Hepatocyte (in vitro differentiated cells): ENCODE results near the gene PDK2. TPM values are rescaled to one million over a fixed set of nuclear protein-coding genes. Genes with fewer than 3 reads are reported as not detected.
A peak's percentile ranks its signal among the peaks of the same experiment; 100 is the strongest.

Experiments used
- DNase-seq: peaks from one replicate; pipeline ENCODE4 v3.0.0-alpha.2; 2016; ENCODE audit warnings: low spot score
- H2AFZ ChIP-seq: fragments of 200-600 bp; sonication (generic); 2 replicates; pipeline ENCODE4 v1.6.0; 2016; ENCODE audit warnings: antibody characterized with exemption, mild to moderate bottlenecking
- H3K27ac ChIP-seq: fragments of 200-600 bp; sonication (generic); 2 replicates; pipeline ENCODE4 v1.5.1; 2016; ENCODE audit warnings: mild to moderate bottlenecking
- H3K27me3 ChIP-seq: fragments of 200-600 bp; sonication (generic); 2 replicates; pipeline ENCODE4 v1.6.1; 2016
- H3K36me3 ChIP-seq: fragments of 200-600 bp; sonication (generic); replicated peaks from 2 replicates; pipeline ENCODE4 v1.5.1; 2016; ENCODE audit warnings: low read depth; ENCODE audit not compliant: insufficient read depth
- H3K4me1 ChIP-seq: fragments of 200-600 bp; sonication (generic); 2 replicates; pipeline ENCODE4 v1.5.1; 2016; ENCODE audit warnings: mild to moderate bottlenecking, moderate library complexity; ENCODE audit not compliant: insufficient read depth
- H3K4me2 ChIP-seq: fragments of 200-600 bp; sonication (generic); 2 replicates; pipeline ENCODE4 v1.6.0; 2016
- H3K4me3 ChIP-seq: fragments of 200-600 bp; sonication (generic); 2 replicates; pipeline ENCODE4 v1.5.1; 2016; ENCODE audit warnings: mild to moderate bottlenecking
- H3K79me2 ChIP-seq: fragments of 200-600 bp; sonication (generic); 2 replicates; pipeline ENCODE4 v1.6.0; 2017; ENCODE audit warnings: mild to moderate bottlenecking
- H3K9me2 ChIP-seq: fragments of 200-600 bp; sonication (generic); replicated peaks from 2 replicates; pipeline ENCODE4 v1.6.0; 2017; ENCODE audit warnings: mild to moderate bottlenecking; ENCODE audit not compliant: insufficient read depth
- H3K9me3 ChIP-seq: fragments of 200-600 bp; sonication (generic); 2 replicates; pipeline ENCODE4 v1.5.1; 2016; ENCODE audit warnings: low read depth, mild to moderate bottlenecking
- H4K20me1 ChIP-seq: fragments of 200-600 bp; sonication (generic); 2 replicates; pipeline ENCODE4 v1.6.0; 2016; ENCODE audit warnings: mild to moderate bottlenecking; ENCODE audit not compliant: insufficient read depth, poor library complexity, severe bottlenecking
- EZH2 ChIP-seq: fragments of 200-600 bp; sonication (generic); IDR thresholded peaks from 2 replicates; pipeline ENCODE4 v1.6.1; 2016; ENCODE audit warnings: antibody characterized with exemption, mild to moderate bottlenecking, borderline replicate concordance
- EZH2phosphoT487 ChIP-seq: fragments of 200-600 bp; sonication (generic); IDR thresholded peaks from one replicate; pipeline ENCODE4 v1.6.1; 2018; ENCODE audit warnings: antibody characterized with exemption, mild to moderate bottlenecking, low read depth, moderate library complexity; ENCODE audit not compliant: unreplicated experiment, severe bottlenecking
- WGBS: methylation state at CpG from one replicate; pipeline ENCODE4 v1.1.6; 2016; ENCODE audit warnings: low lambda C conversion rate; ENCODE audit errors: missing lambda C conversion rate; 5-methylcytosine and 5-hydroxymethylcytosine counted together
- polyA plus RNA-seq: library from polyadenylated mRNA; unstranded; fragments of >200 nt; fragmentation: Nextera tagmentation; extraction: Ambion mirVana; gene quantifications from 2 replicates; pipeline ENCODE4 v1.2.1, GENCODE V29; 2016
- total RNA-seq: library from RNA; depleted of rRNA; stranded (reverse); fragments of >200 nt; gene quantifications from 2 replicates; pipeline ENCODE4 v1.2.3, GENCODE V29; 2014
- TF ChIP-seq, protein P1 (sequence below): fragments of 200-600 bp; sonication (generic); IDR thresholded peaks from 2 replicates; pipeline ENCODE4 v1.5.1; 2016; ENCODE audit warnings: antibody characterized with exemption, mild to moderate bottlenecking; ENCODE audit not compliant: poor library complexity

The PDK2 gene
- total and polyA plus RNA-seq, 2 experiments from 2014 or later, result 42.7 to 56.9 TPM

DNA sequence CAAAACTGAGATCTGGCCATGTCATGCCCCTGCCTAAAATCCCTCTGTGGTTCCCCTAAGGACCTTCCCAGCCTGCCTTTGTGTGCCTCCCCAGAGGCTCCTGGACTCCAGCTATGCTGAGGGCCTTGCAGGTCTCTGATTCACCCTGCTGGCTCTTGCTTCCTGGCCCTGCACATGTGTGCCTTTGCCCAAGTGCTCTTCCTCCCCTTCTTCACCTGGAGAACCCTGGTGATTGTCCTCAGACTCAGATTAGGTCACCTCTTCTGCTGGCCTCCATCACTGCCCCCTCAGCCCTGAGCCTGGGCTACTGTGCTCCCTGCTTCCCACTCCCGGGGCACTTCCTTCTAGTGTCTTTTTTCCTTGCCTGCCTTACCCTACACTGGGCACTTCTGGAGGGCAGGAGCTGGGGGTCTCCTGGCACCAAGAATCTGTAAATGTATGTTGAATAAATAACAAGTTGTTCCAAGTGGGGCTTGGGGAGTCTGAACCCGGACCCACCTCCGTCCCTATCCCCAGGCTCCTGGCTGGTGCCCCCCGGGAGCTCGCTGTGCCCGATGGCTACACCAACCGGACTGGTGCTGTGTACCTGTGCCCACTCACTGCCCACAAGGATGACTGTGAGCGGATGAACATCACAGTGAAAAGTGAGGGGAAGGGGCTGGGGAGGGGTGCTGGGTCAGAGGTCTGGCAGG, 31.4 kb upstream of the PDK2 start:
- 92% methylated on average over 8 of the region's 8 CpGs for WGBS
- no peak overlapping the region for H2AFZ ChIP-seq
- H3K27me3 ChIP-seq, result no peaks in the 10 kb centered on the region
- no peaks in the 10 kb centered on the region for H3K36me3 ChIP-seq
- H3K4me1 ChIP-seq, result peaks cover 41% of the 10 kb centered on the region
- no peaks in the 10 kb centered on the region for H3K9me2 ChIP-seq
- H3K27ac ChIP-seq, result peak overlapping the region; percentile 86
- H3K79me2 ChIP-seq, result peaks cover 19% of the 10 kb centered on the region
- H3K4me2 ChIP-seq, result no peak overlapping the region
- H4K20me1 ChIP-seq, result no peaks in the 10 kb centered on the region
- TF ChIP-seq EZH2phosphoT487 (no peak), EZH2 (no peak)
- TF ChIP-seq, protein P1, sequence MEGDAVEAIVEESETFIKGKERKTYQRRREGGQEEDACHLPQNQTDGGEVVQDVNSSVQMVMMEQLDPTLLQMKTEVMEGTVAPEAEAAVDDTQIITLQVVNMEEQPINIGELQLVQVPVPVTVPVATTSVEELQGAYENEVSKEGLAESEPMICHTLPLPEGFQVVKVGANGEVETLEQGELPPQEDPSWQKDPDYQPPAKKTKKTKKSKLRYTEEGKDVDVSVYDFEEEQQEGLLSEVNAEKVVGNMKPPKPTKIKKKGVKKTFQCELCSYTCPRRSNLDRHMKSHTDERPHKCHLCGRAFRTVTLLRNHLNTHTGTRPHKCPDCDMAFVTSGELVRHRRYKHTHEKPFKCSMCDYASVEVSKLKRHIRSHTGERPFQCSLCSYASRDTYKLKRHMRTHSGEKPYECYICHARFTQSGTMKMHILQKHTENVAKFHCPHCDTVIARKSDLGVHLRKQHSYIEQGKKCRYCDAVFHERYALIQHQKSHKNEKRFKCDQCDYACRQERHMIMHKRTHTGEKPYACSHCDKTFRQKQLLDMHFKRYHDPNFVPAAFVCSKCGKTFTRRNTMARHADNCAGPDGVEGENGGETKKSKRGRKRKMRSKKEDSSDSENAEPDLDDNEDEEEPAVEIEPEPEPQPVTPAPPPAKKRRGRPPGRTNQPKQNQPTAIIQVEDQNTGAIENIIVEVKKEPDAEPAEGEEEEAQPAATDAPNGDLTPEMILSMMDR, result no peak
- no peak overlapping the region for H3K4me3 ChIP-seq
- H3K9me3 ChIP-seq, result no peaks in the 10 kb centered on the region
- DNase-seq, result no peak

DNA sequence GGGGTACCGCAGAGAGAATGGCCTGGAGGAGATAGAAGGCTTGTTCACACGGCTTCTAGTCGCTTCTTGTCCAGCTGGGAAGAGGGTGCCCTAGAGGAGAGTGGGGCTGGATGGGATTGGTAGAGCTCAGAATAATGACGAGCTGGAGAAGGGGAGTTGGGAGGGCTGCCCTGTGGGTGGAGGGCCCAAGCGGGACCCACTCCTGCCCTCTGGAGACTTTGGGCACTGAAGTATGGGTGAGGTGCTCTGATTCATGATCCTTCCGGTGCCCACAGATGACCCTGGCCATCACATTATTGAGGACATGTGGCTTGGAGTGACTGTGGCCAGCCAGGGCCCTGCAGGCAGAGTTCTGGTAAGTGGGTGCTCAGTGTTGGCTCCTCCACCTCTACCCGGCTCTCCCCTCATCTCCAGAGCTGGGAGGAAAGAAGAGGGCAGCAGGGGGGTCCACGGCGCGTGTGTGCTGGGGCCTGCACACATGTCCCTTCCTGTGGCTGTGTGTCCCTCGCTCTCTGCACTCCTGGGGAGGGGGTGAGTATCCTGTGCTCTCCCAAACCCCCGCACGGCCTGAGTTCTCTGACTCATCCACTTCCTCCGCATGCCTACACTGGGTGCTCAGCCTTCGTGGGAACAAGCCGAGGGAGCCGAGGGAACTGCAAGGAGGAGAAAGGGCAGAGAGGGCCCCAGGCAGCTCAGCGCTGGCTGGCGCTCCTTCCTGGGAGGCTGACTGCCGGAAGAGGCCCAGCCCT, 30.7 kb upstream of the PDK2 start:
- H3K9me3 ChIP-seq, result no peaks in the 10 kb centered on the region
- H3K4me1 ChIP-seq, result peaks cover 34% of the 10 kb centered on the region
- DNase-seq, result peak; percentile 83
- peak overlapping the region; percentile 30 for H3K4me2 ChIP-seq
- peaks cover 15% of the 10 kb centered on the region for H3K79me2 ChIP-seq
- no peaks in the 10 kb centered on the region for H3K9me2 ChIP-seq
- no peak overlapping the region for H2AFZ ChIP-seq
- H4K20me1 ChIP-seq, result no peaks in the 10 kb centered on the region
- no peak for TF ChIP-seq EZH2
- TF ChIP-seq EZH2phosphoT487, result no peak
- TF ChIP-seq, protein P1, result no peak
- H3K27ac ChIP-seq, result peak overlapping the region; percentile 86
- WGBS, result 54% methylated on average over 15 of the region's 20 CpGs
- no peaks in the 10 kb centered on the region for H3K27me3 ChIP-seq
- no peaks in the 10 kb centered on the region for H3K36me3 ChIP-seq
- no peak overlapping the region for H3K4me3 ChIP-seq

DNA sequence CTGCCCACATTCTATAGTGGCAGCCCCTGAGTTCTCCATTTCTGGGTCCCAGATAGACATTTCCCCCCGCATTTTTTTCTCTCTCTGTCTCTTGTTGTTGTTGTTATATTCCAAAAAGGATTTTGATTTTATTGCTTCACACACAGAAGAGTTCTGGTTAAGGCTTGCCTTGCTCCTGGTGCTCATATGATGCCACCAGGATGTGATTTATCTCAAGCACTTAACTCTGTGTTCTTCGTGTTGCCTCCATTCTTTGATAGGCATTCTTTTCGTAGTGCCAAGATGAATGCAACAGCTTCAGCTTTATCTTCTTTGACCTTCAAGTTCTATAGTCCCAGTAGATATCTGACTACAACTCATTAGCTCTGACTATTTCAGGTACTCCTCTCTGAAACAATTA, 30.1 kb upstream of the PDK2 start:
- no peaks in the 10 kb centered on the region for H3K9me3 ChIP-seq
- no peak overlapping the region for H3K4me3 ChIP-seq
- no peak for DNase-seq
- H3K27me3 ChIP-seq, result no peaks in the 10 kb centered on the region
- H3K9me2 ChIP-seq, result no peaks in the 10 kb centered on the region
- peak overlapping the region; percentile 30 for H3K4me2 ChIP-seq
- TF ChIP-seq EZH2phosphoT487, result no peak
- TF ChIP-seq, protein P1, result no peak
- no peak for TF ChIP-seq EZH2
- 73% methylated on average over 3 of the region's 3 CpGs for WGBS
- H4K20me1 ChIP-seq, result no peaks in the 10 kb centered on the region
- peak overlapping the region; percentile 86 for H3K27ac ChIP-seq
- H3K36me3 ChIP-seq, result no peaks in the 10 kb centered on the region
- no peak overlapping the region for H2AFZ ChIP-seq
- peaks cover 29% of the 10 kb centered on the region for H3K4me1 ChIP-seq
- peaks cover 10% of the 10 kb centered on the region for H3K79me2 ChIP-seq
